Measurements from ENCODE around the gene SPATS1. TPM values are rescaled to one million over a fixed set of nuclear protein-coding genes. Genes with fewer than 3 reads are reported as not detected.
"Not testable (repeated sequence)": the region's sequence is repeated elsewhere in the genome, so short reads cannot be mapped to it uniquely, and the experiment has no call there.

Gene SPATS1
- total and polyA plus RNA-seq, 8 donors: 0.18 to 0.19 TPM; not detected in 6

- FAIRE-seq: no peak
- 66 to 70% methylated on average over 5 of the region's 5 CpGs for WGBS, 2 donors
Observed at GRCh38 chr6:44339301-44339700, 3.1 kb upstream of the SPATS1 start.

GRCh38 chr6:44339763-44340625, 2.5 kb upstream of the SPATS1 start:
- Histone ChIP-seq H3K36me3 (no peaks in the 10 kb centered on the region), H3K9me3 (no peaks in the 10 kb centered on the region), H3K27ac (peak overlapping the region in 1 of 4 donors; percentile 5), H3K27me3 (no peaks in the 10 kb centered on the region), H3K4me1 (peaks cover 0 to 3% (median 0%) of the 10 kb centered on the region in 3 donors), H3K4me3 (no peak overlapping the region)
- ATAC-seq (peak; percentile 67 to 86 (median 78)), FAIRE-seq (no peak), DNase-seq (peak; percentile 40 to 83 (median 70))
- WGBS, 2 donors: 46 to 49% methylated on average over 7 of the region's 7 CpGs
- intact Hi-C loops (cut with DNase I): loop anchor here in 1 of 3 donors (5.0 to 10.0 kb wide), 2 partner anchors 73 to 165 kb away; partner anchors contain the start of gene NFKBIE
- no peak for TF ChIP-seq CTCF (IDR thresholded peaks at IDR 0.05)

More at GRCh38 chr6:44339301-44339700, 3.1 kb upstream of the SPATS1 start:
- Histone ChIP-seq H3K27me3 (no peaks in the 10 kb centered on the region), H3K36me3 (no peaks in the 10 kb centered on the region), H3K4me3 (no peak overlapping the region), H3K27ac (peak overlapping the region in 1 of 4 donors; percentile 17), H3K4me1 (peaks cover 0 to 3% (median 0%) of the 10 kb centered on the region in 3 donors), H3K9me3 (no peaks in the 10 kb centered on the region)
- intact Hi-C loops (cut with DNase I): loop anchor here in 1 of 3 donors (5.0 to 10.0 kb wide), 2 partner anchors 72 to 164 kb away; partner anchors contain the start of gene NFKBIE
- DNase-seq (peak in 4 of 6 donors; percentile 13 to 42 (median 20)), ATAC-seq (peak; percentile 48 to 75 (median 66))
- no peak for TF ChIP-seq CTCF (IDR thresholded peaks at IDR 0.05)

GRCh38 chr6:44341095-44341890, 1.2 kb upstream of the SPATS1 start:
- no peaks in the 10 kb centered on the region for H3K27me3 ChIP-seq
- ATAC-seq: no peak
- H3K27ac ChIP-seq: no peak overlapping the region
- no peaks in the 10 kb centered on the region for H3K36me3 ChIP-seq
- H3K4me1 ChIP-seq: peaks cover 0 to 3% (median 0%) of the 10 kb centered on the region in 3 donors
- H3K9me3 ChIP-seq: no peaks in the 10 kb centered on the region
- intact Hi-C loops (cut with DNase I): no loop called here
- no peak overlapping the region for H3K4me3 ChIP-seq
- no peak for TF ChIP-seq CTCF (IDR thresholded peaks at IDR 0.05)
- FAIRE-seq: no peak
- DNase-seq: no peak
- 50 to 61% methylated on average over 8 of the region's 8 CpGs for WGBS, 2 donors

GRCh38 chr6:44342052-44342451, 398 bp upstream of the SPATS1 start:
- Histone ChIP-seq H3K27me3 (no peaks in the 10 kb centered on the region), H3K9me3 (no peaks in the 10 kb centered on the region), H3K36me3 (no peaks in the 10 kb centered on the region), H3K27ac (no peak overlapping the region), H3K4me3 (no peak overlapping the region), H3K4me1 (peaks cover 0 to 3% (median 0%) of the 10 kb centered on the region in 3 donors)
- 55 to 66% methylated on average over 6 of the region's 6 CpGs for WGBS, 2 donors
- FAIRE-seq (no peak), ATAC-seq (no peak), DNase-seq (no peak)
- TF ChIP-seq CTCF (IDR thresholded peaks at IDR 0.05): no peak
- intact Hi-C loops (cut with DNase I): no loop called here

- DNase-seq; ATAC-seq; H3K27me3 ChIP-seq; H3K4me1 ChIP-seq; H3K36me3 ChIP-seq; H3K27ac ChIP-seq; intact Hi-C loops (cut with DNase I); H3K4me3 ChIP-seq; H3K9me3 ChIP-seq; FAIRE-seq: not testable (repeated sequence)
- WGBS, 2 donors: 59 to 65% methylated on average over 4 of the region's 4 CpGs
Observed at GRCh38 chr6:44346818-44347217, 4.4 kb downstream of the SPATS1 start.
